ACHN (cell line): ENCODE data around the gene BTD.

Experiments
- DNase-seq: peaks from one replicate; pipeline ENCODE4 v3.0.0-alpha.2; 2015
- in situ Hi-C: cut with HindIII; loops from 2 replicates; pipeline ENCODE4 v1.10.0; 2017; ENCODE audit warnings: low sequenced_read_pairs, low pct_ligation_motif_present, low pct_unique_long_range_greater_than_20kb

Gene BTD

GRCh38 chr3:15693355-15693754, 91.8 kb downstream of the BTD start:
- peak; percentile 14 for DNase-seq
- in situ Hi-C loops, result no loop called here

- in situ Hi-C loops, result no loop called here
Measured at GRCh38 chr3:15694628-15695027, 93.1 kb downstream of the BTD start.

More at GRCh38 chr3:15694628-15695027, 93.1 kb downstream of the BTD start:
- no peak for DNase-seq
